Neural progenitor cell (in vitro differentiated cells): ENCODE results near the gene FADS2. TPM values are rescaled to one million over a fixed set of nuclear protein-coding genes. Genes with fewer than 3 reads are reported as not detected.

Source experiments
- DNase-seq: peaks from one replicate; pipeline ENCODE4 v3.0.0-alpha.2; 2016; ENCODE audit warnings: low spot score
- H2AFZ ChIP-seq: fragments of 200-600 bp; sonication (generic); replicated peaks from 2 replicates; pipeline ENCODE4 v1.6.1; 2016; ENCODE audit warnings: antibody characterized with exemption
- H3F3A ChIP-seq: fragments of 200-600 bp; sonication (generic); 2 replicates; pipeline ENCODE4 v1.6.1; 2016; ENCODE audit warnings: antibody characterized with exemption, low read depth
- H3K27ac ChIP-seq: fragments of 200-600 bp; sonication (generic); 2 replicates; pipeline ENCODE4 v1.5.1; 2016; ENCODE audit warnings: mild to moderate bottlenecking
- H3K27me3 ChIP-seq: fragments of 200-600 bp; sonication (generic); 2 replicates; pipeline ENCODE4 v1.6.1; 2016; ENCODE audit warnings: mild to moderate bottlenecking, moderate library complexity
- H3K36me3 ChIP-seq: fragments of 200-600 bp; sonication (generic); 2 replicates; pipeline ENCODE4 v1.5.1; 2016
- H3K4me1 ChIP-seq: fragments of 200-600 bp; sonication (generic); 2 replicates; pipeline ENCODE4 v1.6.1; 2016; ENCODE audit warnings: mixed run types
- H3K4me2 ChIP-seq: fragments of 200-600 bp; sonication (generic); 2 replicates; pipeline ENCODE4 v1.6.1; 2016
- H3K4me3 ChIP-seq: fragments of 200-600 bp; sonication (generic); 2 replicates; pipeline ENCODE4 v1.5.1; 2016
- H3K79me2 ChIP-seq: fragments of 200-600 bp; sonication (generic); 2 replicates; pipeline ENCODE4 v1.6.1; 2016; ENCODE audit warnings: low read depth
- H3K9ac ChIP-seq: fragments of 200-600 bp; sonication (generic); 2 replicates; pipeline ENCODE4 v1.6.1; 2016
- H3K9me3 ChIP-seq: fragments of 200-600 bp; sonication (generic); 2 replicates; pipeline ENCODE4 v1.5.1; 2016; ENCODE audit warnings: low read depth
- H4K20me1 ChIP-seq: fragments of 200-600 bp; sonication (generic); 2 replicates; pipeline ENCODE4 v1.6.1; 2016; ENCODE audit warnings: low read depth
- H3K27ac Mint-ChIP-seq: 3 replicates; pipeline ENCODE4 v1.8.0; 2021; ENCODE audit warnings: mixed read lengths
- H3K27me3 Mint-ChIP-seq: 2 replicates; pipeline ENCODE4 v1.8.0; 2022; ENCODE audit warnings: low read depth, mild to moderate bottlenecking, inconsistent platforms, moderate library complexity, mixed read lengths; ENCODE audit not compliant: insufficient read depth
- H3K36me3 Mint-ChIP-seq: 3 replicates; pipeline ENCODE4 v1.8.0; 2021; ENCODE audit warnings: mixed read lengths
- H3K4me1 Mint-ChIP-seq: 3 replicates; pipeline ENCODE4 v1.8.0; 2021; ENCODE audit warnings: mixed read lengths
- H3K4me3 Mint-ChIP-seq: 3 replicates; pipeline ENCODE4 v1.8.0; 2021; ENCODE audit warnings: mild to moderate bottlenecking, moderate library complexity, mixed read lengths
- H3K9me3 Mint-ChIP-seq: 3 replicates; pipeline ENCODE4 v1.8.0; 2020; ENCODE audit warnings: mixed read lengths
- CTCF ChIP-seq: fragments of 200-600 bp; sonication (generic); IDR thresholded peaks from 2 replicates; pipeline ENCODE4 v1.5.1; 2017; ENCODE audit warnings: antibody characterized with exemption, mild to moderate bottlenecking
- EZH2 ChIP-seq: fragments of 200-600 bp; sonication (generic); IDR thresholded peaks from 2 replicates; pipeline ENCODE4 v1.6.1; 2017; ENCODE audit warnings: antibody characterized with exemption, mild to moderate bottlenecking, moderate library complexity
- EZH2phosphoT487 ChIP-seq: fragments of 200-600 bp; sonication (generic); IDR thresholded peaks from 2 replicates; pipeline ENCODE4 v1.6.1; 2017; ENCODE audit warnings: antibody characterized with exemption
- total RNA-seq: library from RNA; depleted of rRNA; stranded (reverse); fragments of >200 nt; gene quantifications from 2 replicates; pipeline ENCODE4 v1.2.3, GENCODE V29; 2015; ENCODE audit warnings: low replicate concordance

FADS2 gene
- total RNA-seq, 1 donor from 2014 or later: 233 TPM

- H3K4me3 ChIP-seq: no peak overlapping the region
- H3K79me2 ChIP-seq: no peaks in the 10 kb centered on the region
- H3K4me1 Mint-ChIP-seq: peaks cover 8% of the 10 kb centered on the region
- no peaks in the 10 kb centered on the region for H3K9me3 Mint-ChIP-seq
- H4K20me1 ChIP-seq: peaks cover 6% of the 10 kb centered on the region
- peaks cover 35% of the 10 kb centered on the region for H3K36me3 Mint-ChIP-seq
- H3K27me3 Mint-ChIP-seq: peaks cover 3% of the 10 kb centered on the region
- no peaks in the 10 kb centered on the region for H3K27me3 ChIP-seq
- TF ChIP-seq CTCF (no peak), EZH2 (no peak), EZH2phosphoT487 (no peak)
- no peaks in the 10 kb centered on the region for H3K4me1 ChIP-seq
- no peak overlapping the region for H3K4me2 ChIP-seq
- no peak overlapping the region for H3K27ac ChIP-seq
- H3K9me3 ChIP-seq: no peaks in the 10 kb centered on the region
- H2AFZ ChIP-seq: no peak overlapping the region
- no peaks in the 10 kb centered on the region for H3K36me3 ChIP-seq
- DNase-seq: no peak
- H3F3A ChIP-seq: peaks cover 12% of the 10 kb centered on the region
- H3K9ac ChIP-seq: no peak overlapping the region
- H3K27ac Mint-ChIP-seq: no peak overlapping the region
- no peak overlapping the region for H3K4me3 Mint-ChIP-seq
These were observed 35.5 kb downstream of the FADS2 start for GRCh38 chr11:61863548-61864081.

- H3K36me3 Mint-ChIP-seq: peaks cover 25% of the 10 kb centered on the region
These were observed 37.0 kb downstream of the FADS2 start for GRCh38 chr11:61864814-61865775.

GRCh38 chr11:61866231-61866957 is 38.3 kb downstream of the FADS2 start:
- no peak overlapping the region for H3K4me2 ChIP-seq
- no peaks in the 10 kb centered on the region for H3K79me2 ChIP-seq
- H3K27ac Mint-ChIP-seq: peak overlapping the region; percentile 50
- H3K36me3 Mint-ChIP-seq: peaks cover 18% of the 10 kb centered on the region
- no peak overlapping the region for H3K4me3 ChIP-seq
- TF ChIP-seq CTCF (no peak), EZH2 (no peak), EZH2phosphoT487 (no peak)
- H3K9me3 ChIP-seq: no peaks in the 10 kb centered on the region
- H3F3A ChIP-seq: peaks cover 26% of the 10 kb centered on the region
- H3K9ac ChIP-seq: no peak overlapping the region
- no peak overlapping the region for H2AFZ ChIP-seq
- H3K27ac ChIP-seq: no peak overlapping the region
- no peaks in the 10 kb centered on the region for H3K9me3 Mint-ChIP-seq
- H3K27me3 ChIP-seq: peaks cover 2% of the 10 kb centered on the region
- peaks cover 21% of the 10 kb centered on the region for H4K20me1 ChIP-seq
- peaks cover 7% of the 10 kb centered on the region for H3K4me1 ChIP-seq
- H3K36me3 ChIP-seq: no peaks in the 10 kb centered on the region
- peaks cover 24% of the 10 kb centered on the region for H3K4me1 Mint-ChIP-seq
- peaks cover 8% of the 10 kb centered on the region for H3K27me3 Mint-ChIP-seq
- H3K4me3 Mint-ChIP-seq: no peak overlapping the region
- DNase-seq: no peak

More at GRCh38 chr11:61864814-61865775, 37.0 kb downstream of the FADS2 start:
- no peak overlapping the region for H3K4me3 Mint-ChIP-seq
- H3K4me1 Mint-ChIP-seq: peaks cover 14% of the 10 kb centered on the region
- Histone ChIP-seq H3K27ac (no peak overlapping the region), H2AFZ (no peak overlapping the region), H3K9me3 (no peaks in the 10 kb centered on the region), H3K4me3 (no peak overlapping the region), H3K79me2 (no peaks in the 10 kb centered on the region), H3K27me3 (no peaks in the 10 kb centered on the region), H3K4me2 (no peak overlapping the region), H4K20me1 (peaks cover 20% of the 10 kb centered on the region), H3K36me3 (no peaks in the 10 kb centered on the region), H3F3A (peaks cover 23% of the 10 kb centered on the region), H3K4me1 (peaks cover 6% of the 10 kb centered on the region), H3K9ac (no peak overlapping the region)
- DNase-seq: no peak
- H3K27ac Mint-ChIP-seq: no peak overlapping the region
- peaks cover 3% of the 10 kb centered on the region for H3K27me3 Mint-ChIP-seq
- TF ChIP-seq EZH2phosphoT487 (no peak), EZH2 (no peak), CTCF (no peak)
- no peaks in the 10 kb centered on the region for H3K9me3 Mint-ChIP-seq
